VCaP (cell line): Measurements from ENCODE around the gene TMEM212.

Experiments used
- H3K27ac ChIP-seq: fragments of 450-650 bp; 2 replicates; pipeline ENCODE4 v1.5.1; 2017
- TF ChIP-seq, protein P1 (sequence below): fragments of 450-650 bp; conservative IDR thresholded peaks from 2 replicates; pipeline ENCODE4 v1.5.1; 2017; ENCODE audit warnings: mild to moderate bottlenecking, moderate library complexity

The TMEM212 gene

DNA sequence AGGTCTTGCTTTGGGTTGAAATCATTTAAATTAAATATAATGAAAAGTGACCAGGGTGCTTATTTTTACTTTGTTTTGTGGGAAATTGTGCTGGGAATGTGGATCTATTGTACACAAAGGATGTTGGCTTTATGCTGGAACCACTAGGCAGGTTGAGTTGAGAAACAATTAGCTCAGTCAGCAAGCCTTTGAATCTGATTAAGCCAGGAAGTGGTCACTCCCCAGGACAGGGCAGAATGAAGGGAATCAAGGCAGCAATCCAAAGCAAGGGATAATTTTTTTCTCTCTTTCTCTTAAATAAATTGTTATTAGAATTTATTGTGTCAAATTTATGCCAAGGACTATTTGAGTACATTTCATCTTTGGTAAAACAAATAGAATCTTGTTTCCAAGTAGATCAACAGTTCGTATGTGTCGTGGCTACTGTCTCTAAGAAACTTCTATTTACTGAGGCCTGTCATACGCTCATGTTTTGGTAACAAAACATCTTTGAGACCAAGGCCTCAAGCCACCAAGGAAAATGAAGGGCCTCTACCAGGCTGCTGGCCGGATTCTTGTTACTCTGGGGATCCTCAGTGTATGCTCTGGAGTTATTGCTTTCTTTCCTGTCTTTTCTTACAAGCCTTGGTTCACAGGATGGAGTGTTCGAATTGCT lies at the start of gene TMEM212:
TSS of gene TMEM212 (plus strand) at position 486 of the 655 bp plus-strand sequence. CDS start at position 521, 35 bp downstream.
- no peak within 1 kb of the TSS for H3K27ac ChIP-seq
- TF ChIP-seq, protein P1, sequence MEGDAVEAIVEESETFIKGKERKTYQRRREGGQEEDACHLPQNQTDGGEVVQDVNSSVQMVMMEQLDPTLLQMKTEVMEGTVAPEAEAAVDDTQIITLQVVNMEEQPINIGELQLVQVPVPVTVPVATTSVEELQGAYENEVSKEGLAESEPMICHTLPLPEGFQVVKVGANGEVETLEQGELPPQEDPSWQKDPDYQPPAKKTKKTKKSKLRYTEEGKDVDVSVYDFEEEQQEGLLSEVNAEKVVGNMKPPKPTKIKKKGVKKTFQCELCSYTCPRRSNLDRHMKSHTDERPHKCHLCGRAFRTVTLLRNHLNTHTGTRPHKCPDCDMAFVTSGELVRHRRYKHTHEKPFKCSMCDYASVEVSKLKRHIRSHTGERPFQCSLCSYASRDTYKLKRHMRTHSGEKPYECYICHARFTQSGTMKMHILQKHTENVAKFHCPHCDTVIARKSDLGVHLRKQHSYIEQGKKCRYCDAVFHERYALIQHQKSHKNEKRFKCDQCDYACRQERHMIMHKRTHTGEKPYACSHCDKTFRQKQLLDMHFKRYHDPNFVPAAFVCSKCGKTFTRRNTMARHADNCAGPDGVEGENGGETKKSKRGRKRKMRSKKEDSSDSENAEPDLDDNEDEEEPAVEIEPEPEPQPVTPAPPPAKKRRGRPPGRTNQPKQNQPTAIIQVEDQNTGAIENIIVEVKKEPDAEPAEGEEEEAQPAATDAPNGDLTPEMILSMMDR: no peak

DNA sequence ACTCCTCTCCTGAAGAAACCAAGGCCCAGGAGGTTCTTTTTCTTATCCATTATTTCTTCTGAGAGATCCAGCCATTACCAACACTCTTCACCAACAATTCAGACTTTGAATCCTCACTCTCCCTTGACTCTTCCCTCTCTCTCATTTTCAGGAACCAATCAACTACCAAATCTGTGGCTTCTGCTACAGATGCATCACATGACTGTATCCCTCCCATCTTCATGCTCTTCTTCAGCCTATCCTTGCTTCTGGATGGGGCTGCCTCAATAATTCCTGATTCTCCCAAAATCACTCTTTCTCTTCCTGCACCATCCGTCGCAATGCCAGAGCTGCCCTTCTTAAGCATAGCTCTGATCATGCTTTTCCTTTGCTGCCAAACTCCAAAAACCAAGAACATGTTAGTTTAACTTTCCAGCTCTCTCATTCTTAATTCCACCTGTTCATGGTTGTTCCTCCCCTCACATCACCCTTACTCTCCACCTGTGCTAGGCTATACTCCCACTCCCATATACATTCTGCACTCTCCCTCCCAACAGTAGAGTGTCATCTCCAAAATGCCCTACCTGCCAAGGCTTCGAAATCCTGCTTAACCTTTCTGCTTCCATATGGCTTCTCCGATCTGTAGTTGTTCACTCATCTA lies 46.4 kb upstream of the TMEM212 start:
- no peak overlapping the region for H3K27ac ChIP-seq
- TF ChIP-seq, protein P1: no peak

DNA sequence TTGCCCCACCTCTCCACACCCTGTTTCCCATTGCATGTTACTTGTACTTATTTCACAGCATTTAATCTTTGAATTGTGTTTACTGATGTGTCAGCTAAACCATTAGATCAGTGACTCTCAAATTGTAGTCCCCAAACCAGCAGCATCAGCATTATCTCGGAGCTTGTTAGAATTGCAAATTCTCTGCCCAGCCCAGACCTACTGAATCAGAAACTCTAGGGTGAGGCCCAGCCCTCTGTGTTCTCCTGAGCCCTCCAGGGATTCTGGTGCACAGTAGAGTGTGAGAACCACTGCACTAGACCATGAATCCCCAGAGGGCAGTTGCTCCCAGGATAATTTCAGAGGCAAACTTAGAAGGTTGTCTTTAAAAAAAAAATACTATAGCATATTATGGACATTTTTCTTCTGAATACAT lies 45.9 kb upstream of the TMEM212 start:
- no peak overlapping the region for H3K27ac ChIP-seq
- TF ChIP-seq, protein P1: no peak

DNA sequence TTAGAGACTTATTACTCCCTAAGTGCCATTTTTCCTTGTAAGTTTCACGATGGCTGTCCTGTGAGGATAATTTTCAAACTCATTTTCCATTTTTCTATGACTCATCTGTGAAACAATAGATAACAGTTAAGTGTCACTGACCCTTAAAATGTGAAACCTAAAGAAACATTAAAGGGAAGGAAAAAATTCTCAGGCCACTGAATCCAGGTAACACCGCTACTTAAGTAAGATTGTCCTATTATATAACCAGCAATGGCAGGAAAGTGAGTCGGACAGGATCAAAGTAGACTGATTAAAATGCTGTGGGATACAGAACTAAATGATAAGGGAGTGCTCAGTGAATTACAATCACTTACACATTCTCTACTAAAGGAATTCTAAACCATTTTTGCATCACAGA lies 45.3 kb upstream of the TMEM212 start:
- no peak overlapping the region for H3K27ac ChIP-seq
- TF ChIP-seq, protein P1: no peak

DNA sequence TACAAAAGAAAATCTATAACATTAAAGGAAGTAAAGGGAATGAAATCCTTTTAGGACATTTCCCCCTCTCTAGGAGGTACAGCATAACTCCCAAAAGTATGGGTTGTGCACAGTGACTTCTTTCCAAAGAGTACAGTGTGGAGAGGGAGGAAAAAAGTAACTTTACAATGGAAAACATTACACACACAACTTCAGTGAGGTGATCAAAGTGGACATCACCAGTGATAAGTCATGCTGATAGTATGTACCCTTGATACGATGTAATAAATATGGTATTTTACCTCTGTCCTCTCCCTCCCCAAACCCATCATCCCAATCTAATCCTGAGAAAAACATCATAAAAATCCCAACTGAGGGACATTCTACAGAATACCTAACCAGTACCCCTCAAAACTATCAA lies 43.6 kb upstream of the TMEM212 start:
- H3K27ac ChIP-seq: no peak overlapping the region
- TF ChIP-seq, protein P1: no peak

DNA sequence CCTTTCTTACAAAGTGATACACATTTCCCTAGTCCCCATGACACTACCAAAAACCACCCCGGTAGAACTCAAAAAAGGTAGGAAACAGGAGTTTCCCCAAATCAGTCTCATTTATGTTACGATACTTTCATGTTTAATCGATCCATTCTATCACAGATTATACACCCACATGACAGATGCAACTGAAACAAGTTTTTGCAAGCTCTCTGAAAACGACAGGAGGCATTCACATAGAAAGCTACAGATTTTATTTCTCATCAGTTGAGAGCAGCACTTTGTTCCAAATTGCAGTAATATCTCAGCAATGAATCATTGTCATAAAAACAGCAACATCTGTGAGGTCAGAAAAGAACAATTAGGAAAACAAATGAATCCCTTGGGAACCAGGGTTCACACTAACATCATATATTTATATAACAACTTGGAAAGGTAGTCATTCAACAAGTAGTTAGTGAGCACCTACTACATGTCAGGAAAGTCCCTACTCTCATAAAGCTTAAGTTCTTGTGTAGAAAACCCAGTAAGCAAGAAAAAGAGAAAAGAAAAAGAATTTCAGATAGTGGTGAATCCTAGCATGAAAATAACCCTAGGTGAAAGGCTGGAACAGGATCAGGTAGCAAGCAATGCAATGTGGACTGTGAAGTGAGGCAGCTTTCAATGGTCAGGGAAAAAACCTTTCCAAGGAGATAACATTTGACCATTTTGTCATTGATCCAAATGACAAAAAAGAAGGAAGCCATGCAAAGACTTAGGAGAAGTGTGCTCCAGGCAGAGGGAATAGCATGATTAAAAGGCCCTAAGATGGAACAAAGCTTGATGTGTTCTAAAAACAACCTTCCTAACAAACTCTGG lies 41.2 kb upstream of the TMEM212 start:
- TF ChIP-seq, protein P1: no peak
- H3K27ac ChIP-seq: no peak overlapping the region

DNA sequence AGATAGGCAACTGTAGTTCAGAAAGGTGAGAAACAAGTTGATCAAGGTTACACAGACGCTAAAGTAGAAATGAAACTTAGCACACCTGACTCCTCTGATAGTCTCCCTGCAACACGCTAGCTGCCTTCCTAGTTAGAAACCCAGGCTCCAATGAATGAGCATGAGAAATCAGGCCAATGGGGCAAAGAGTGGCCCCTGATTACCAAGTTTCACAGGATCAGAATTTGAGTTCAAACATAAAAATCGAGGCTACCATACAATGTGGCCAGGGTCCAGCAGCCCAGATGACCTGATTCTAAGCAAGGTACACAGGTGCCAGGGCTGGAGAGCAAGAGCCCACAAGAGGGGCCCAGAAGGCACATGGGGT lies 40.6 kb upstream of the TMEM212 start:
- no peak overlapping the region for H3K27ac ChIP-seq
- TF ChIP-seq, protein P1: no peak
